DMS153 treated with DMSO at 0.1 percent for 48 hours (cell line): ENCODE results near the gene ZC3HAV1.
"Not testable (repeated sequence)": the region's sequence is repeated elsewhere in the genome, so short reads cannot be mapped to it uniquely, and the experiment has no call there.

ENCODE experiments used
- DNase-seq: peaks from one replicate; lab custom pipeline; 2025; ENCODE audit not compliant: unreplicated experiment; lab: John Stamatoyannopoulos, UW

The ZC3HAV1 gene

GRCh38 chr7:139054656-139055055, 54.9 kb downstream of the ZC3HAV1 start:
- DNase-seq: not testable (repeated sequence)

GRCh38 chr7:139054101-139054500, 55.4 kb downstream of the ZC3HAV1 start:
- no peak for DNase-seq

- DNase-seq: no peak
Observed at GRCh38 chr7:139051655-139052054, 57.9 kb downstream of the ZC3HAV1 start.

GRCh38 chr7:139049936-139050335, 59.6 kb downstream of the ZC3HAV1 start:
- no peak for DNase-seq

- DNase-seq: no peak
Observed at GRCh38 chr7:139049111-139049510, 60.4 kb downstream of the ZC3HAV1 start.

GRCh38 chr7:139047970-139048369, 61.5 kb downstream of the ZC3HAV1 start:
- DNase-seq: no peak

GRCh38 chr7:139046143-139046542, 63.4 kb downstream of the ZC3HAV1 start:
- DNase-seq: no peak

- no peak for DNase-seq
Observed at GRCh38 chr7:139044813-139045794, 64.4 kb downstream of the ZC3HAV1 start.

- DNase-seq: peak; percentile 81
Observed at GRCh38 chr7:139043823-139044812, 65.4 kb downstream of the ZC3HAV1 start.

GRCh38 chr7:139041378-139042085, 68.0 kb downstream of the ZC3HAV1 start:
- no peak for DNase-seq

- no peak for DNase-seq
Observed at GRCh38 chr7:139038691-139039090, 70.8 kb downstream of the ZC3HAV1 start.

GRCh38 chr7:139036901-139037300, 72.6 kb downstream of the ZC3HAV1 start:
- DNase-seq: no peak

- DNase-seq: peak; percentile 30
Observed at GRCh38 chr7:139035586-139036353, 73.8 kb downstream of the ZC3HAV1 start, which contains the start of gene ZC3HAV1L. ZC3HAV1L (minus strand) TSS chr7:139036042; CDS start chr7:139036017, 25 bp downstream.

GRCh38 chr7:139034855-139035585, 74.5 kb downstream of the ZC3HAV1 start:
- no peak for DNase-seq

- DNase-seq: no peak
Observed at GRCh38 chr7:139034336-139034735, 75.2 kb downstream of the ZC3HAV1 start.

- no peak for DNase-seq
Observed at GRCh38 chr7:139033346-139034114, 76.0 kb downstream of the ZC3HAV1 start.

GRCh38 chr7:139032473-139032872, 77.0 kb downstream of the ZC3HAV1 start:
- DNase-seq: no peak

- no peak for DNase-seq
Observed at GRCh38 chr7:139029353-139029752, 80.2 kb downstream of the ZC3HAV1 start.
